Hematopoietic multipotent progenitor cell (in vitro differentiated cells): ENCODE data around the gene SCUBE2. TPM values are rescaled to one million over a fixed set of nuclear protein-coding genes. Genes with fewer than 3 reads are reported as not detected.

Source experiments
- DNase-seq, 3 donors: peaks; one replicate each; pipeline ENCODE4 v3.0.0-alpha.2; 2011 to 2015; ENCODE audit warnings: low read depth in 2 of 3, low spot score in 2 of 3
- total RNA-seq: library from RNA; depleted of rRNA; stranded (reverse); fragments of >200 nt; gene quantifications from one replicate; pipeline ENCODE4 v1.2.3, GENCODE V29; 2012

Gene SCUBE2
- total RNA-seq = 0.27 TPM

DNA sequence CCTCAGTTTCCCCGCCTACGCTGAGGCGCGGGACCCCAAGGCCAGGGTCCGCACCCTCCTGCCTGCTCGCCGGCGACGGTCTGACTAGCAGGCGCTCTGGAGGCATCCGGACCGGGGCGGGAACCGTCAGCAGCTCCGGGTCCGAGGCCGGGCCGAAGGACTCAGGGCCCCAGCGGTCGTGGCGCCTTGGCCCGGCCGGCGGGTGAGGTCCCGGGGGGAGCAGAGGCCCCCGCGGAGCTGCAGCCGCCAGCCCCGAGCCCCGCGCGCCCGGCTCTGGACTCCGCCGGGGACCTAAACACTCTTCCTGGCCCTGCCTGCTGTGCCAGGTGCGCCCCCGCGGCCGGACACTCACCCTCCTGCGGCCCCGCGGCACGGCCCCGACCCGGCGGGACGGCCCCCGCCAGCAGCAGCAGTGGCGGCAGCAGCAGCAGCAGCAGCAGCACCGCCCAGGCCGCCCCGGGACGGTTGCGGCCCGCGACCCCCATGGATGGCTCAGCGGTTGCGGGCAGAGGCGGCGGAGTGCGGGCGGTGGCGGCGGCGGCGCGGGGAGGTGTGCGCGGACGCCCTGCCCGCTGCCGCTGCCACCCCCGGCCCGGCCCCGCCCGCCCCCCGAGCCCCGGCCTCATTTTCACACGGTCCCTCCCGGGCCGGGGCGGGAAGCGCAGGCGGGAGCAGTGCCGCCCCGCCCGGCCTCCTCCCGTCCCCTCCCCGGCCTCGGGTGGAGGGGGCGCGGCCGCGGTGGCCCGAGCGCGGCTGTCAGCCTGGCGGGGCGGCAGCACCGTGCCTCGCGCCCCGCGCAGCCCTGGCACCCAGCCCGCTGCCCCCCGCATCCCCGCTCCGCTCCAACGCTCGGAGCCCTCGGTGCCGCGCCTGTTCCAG lies at the start of gene SCUBE2:
TSS of gene SCUBE2 (minus strand) at position 556 of the 879 bp plus-strand sequence. CDS start at position 485, 71 bp downstream.
- DNase-seq = no peak

DNA sequence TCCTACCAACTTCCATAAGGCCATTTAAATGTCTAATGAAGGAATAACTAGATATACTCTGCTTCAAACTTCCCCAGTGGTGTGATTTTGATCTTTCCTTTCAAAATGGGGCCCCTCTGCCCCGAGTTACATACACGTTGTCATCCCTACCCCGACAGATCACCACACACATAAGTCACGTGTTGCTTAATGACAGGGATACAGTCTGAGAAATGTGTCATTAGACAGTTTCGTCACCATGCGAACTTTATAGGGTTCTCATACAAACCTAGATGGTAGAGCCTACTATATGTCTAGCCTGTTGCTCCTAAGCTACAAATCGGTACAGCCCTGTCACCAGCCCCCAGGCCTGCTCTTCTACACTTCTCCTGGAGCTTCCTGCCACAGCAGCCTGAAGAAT lies 49.8 kb upstream of the SCUBE2 start:
- DNase-seq = no peak

DNA sequence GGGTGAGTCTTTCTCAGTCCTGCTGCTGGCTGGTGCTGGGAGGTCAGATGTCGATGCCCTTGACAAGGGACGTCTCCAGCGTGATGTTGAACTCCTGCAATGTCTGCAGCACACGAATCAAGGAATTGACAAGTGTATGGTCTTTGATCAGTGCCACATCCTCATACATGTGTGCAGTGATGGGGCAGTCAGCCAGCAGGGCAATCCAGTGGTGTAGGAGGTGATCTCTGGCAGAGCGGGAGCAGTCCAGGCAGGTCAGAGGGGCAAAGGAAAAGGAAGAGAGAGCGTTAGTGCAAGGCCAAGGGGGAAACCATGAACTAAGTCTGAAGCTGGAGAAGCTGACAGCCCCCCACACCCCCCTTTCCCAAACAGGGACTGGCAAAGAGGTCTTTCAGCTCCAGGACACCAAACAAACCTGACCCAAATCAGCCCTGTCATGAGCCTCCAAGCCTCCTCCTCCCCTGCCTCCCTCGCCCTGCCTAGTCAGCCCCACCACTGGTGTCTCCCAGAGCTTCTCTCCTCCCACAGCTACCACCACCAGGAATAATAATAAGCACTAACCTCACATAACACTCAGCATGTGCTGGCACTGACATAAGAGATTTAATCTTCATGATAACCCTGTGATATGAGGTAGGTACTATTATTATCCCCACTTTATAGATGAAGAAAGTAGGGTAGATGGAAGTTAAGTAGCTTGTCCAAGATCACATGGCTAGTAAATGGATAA lies 48.4 kb upstream of the SCUBE2 start:
- DNase-seq = no peak

DNA sequence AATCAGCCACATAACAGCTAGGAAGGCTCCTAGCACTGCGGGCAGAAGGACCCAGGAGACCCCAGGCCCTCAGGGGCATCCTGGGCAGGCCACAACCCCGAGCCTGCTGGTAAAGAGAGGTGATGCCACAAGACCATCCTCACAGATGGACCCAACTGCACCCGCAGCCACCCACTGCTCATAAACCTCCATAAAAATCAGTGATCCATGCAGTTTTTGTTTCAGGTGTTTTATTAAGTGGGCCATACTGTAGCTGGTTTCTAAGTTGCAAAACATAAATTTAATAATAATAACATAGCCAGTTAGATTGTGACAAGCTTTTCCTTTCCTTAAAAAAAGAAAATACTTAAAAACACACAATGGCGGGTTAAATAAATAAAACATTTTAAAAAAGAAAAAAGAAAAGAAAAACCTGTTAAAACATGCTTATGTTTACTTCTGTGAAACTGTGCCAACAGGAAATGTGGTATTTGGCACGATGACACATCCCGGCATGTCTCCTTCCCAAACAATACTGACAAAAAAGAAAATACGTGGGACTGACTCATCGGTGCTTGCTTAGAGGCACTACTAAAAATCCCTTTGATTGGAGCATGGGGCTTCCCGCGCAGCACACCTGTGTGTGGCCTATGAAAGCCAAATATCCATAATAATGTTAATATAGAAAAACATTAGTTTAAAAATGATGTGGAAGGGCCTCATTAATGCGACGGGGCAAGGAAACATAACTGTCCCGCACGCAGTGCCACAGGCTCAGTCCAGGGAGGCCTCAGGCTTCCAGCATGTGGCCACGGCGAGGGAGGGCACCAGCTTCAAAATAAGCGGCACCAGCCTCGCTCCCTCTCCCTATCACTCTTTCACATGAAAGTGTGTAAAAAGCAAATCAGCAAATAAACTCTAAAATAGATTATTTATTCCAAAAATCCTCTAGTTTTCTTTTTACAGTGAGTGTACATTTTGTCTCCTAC lies 47.5 kb upstream of the SCUBE2 start:
- no peak for DNase-seq

DNA sequence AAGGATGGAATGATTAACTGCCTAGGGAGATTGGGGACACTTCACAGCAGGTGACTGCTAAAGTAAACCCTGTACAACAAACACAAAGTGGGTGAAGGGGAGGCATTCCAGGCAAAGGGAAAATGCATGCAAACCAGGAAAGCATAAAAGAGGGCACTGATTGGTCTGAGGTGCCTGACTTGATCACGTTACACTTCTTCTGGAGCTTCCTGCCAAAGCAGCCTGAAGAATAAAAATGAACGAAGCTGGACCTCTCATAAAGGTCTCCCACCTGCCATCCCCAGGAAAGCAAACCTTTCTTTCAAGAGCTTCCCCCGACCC lies 46.7 kb upstream of the SCUBE2 start:
- no peak for DNase-seq

DNA sequence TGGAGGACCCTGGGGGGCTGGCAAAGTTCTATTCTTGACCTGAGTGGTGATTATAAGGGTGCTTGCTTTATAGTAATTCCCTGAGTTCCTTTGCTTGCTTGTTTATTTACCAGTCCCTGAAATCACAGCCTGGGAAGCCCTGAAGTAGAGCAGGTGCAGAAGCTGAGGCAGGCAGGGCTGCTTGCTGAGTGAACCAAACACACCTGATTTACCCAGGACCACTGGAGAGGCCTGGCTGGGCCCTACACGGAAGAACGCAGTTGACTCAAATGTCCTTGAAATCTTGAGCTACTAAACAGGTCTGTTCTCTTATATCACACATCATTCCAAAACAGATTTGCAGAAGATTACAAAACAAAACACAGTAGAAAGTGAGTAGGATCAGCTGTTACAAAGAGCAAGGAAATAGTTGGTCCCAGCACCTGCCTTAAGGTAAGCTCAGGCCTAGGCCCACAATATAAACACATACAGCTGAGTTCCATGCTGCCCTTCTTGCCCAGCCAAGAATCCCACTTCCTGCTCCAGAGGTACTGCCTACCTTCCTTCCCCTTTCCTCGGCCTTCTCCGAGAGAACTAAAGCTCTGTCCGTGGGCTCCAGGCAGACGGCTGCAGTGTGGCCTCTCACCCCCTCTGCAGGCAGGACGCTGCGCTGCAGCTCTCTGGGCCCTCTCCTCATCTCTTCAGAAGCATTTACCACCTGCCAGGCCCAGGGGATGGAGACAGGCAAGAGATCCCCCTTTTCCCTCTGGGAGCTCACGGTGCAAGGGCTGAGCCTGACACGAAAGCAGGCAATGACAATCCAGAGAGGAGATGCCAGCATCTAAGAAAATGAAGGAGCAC lies 46.1 kb upstream of the SCUBE2 start:
- peak; percentile 41 to 75 (median 58) for DNase-seq

DNA sequence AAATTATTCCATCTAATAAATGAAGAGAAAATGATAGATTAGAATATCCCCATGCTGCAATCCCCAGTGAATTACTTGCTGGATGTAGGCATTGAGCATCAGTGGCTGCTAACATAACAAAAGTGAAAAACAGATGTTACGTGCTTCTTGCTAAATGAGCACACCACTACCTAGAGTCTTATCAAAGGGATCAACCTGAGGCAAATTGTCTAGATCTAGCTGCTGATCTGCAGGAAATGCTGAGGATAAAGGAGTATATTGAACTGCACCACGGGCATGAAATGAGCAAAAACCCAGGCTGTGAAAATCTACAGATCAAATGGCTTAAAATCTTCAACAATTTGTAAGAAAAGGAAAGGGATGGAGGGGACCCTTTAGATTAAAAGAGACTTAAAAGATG lies 45.3 kb upstream of the SCUBE2 start:
- no peak for DNase-seq

DNA sequence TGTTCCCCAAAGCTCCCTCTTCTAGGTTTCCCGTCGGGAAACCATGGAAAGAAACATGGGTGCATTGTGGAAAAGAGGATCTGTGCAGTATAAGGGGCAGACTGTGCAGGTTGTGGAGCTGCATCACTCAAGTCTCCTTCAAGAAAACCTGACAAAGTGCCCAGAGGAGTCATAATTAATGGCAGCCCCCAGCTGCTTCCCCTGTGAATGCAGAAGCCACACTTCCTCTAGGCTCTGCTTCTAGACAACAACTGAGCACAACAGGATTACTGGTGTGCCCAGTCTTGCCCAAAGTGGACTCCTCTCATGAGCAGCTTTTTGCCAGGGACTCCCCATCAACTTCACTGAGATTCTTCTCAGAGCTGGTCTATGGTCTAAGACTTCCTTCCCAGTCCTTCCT lies 42.6 kb upstream of the SCUBE2 start:
- DNase-seq = peak in 2 of 3 donors; percentile 29 to 79

DNA sequence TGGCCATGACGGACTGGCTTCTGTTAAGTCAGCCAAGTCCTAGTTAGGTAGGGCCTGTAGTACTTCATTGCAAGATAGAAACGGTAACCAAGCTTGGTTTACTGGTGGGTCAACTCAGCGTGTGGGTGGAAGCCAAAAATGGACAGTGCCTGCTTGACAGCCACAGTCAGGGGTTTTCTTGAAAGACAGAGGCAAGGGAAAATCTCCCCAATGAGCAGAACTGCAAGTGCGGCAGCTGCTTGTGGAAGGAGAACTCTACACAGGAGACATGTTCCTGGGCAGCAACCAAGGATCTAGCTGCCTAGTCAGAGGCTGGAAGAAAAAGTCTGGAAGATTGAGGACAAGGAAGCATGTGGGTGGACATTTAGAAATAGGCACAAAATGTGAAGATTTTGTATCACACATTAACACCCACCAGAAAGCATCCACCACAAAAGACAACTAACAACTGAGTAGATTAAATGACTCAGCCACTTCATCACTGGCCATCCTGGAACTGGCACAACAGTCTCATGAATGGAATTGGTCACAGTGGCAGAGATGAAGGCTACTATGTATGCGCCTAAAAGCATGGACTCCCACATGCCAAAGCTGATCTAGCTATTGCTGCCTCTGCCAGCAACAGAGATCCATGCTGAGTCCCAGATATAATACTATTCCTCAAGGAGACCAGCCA lies 40.9 kb upstream of the SCUBE2 start:
- DNase-seq = no peak

DNA sequence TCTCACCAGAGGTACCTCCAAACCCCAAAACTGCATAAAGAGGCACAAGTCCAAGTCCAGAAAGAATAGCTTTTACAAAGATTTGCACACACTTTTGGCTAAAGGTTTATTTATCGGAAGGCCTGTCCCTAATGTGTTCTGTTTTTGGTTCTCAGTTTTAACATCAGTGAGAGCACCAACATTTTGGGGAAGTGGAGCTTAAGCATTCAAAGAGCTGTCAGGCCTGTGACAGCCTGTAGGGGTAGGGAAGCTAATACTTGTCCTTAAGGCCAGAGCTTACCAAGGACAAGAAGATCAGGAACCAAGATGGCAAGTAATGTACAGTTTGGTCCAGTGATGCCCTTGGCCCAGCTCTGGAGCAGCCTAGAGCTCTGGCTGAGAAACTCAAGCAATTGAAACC lies 38.9 kb upstream of the SCUBE2 start:
- DNase-seq = peak in 1 of 3 donors; percentile 56

DNA sequence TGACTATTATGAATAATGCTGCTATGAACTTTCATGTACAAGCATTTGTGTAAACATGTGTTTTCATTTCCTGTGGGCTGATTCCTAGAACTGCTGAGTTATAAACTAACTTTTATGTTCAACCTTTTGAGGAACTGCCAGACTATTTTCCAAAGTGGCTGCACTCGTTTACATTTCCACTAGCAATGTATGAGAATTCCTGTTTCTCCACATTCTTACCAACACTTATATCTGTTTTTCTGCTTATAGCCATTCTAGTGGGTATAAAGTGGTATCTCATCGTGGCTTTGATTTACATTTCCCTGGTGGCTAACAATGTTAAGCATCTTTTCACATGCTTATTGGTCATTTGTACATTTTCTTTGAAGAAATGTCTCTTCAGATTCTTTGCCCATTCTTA lies 35.2 kb upstream of the SCUBE2 start:
- no peak for DNase-seq

DNA sequence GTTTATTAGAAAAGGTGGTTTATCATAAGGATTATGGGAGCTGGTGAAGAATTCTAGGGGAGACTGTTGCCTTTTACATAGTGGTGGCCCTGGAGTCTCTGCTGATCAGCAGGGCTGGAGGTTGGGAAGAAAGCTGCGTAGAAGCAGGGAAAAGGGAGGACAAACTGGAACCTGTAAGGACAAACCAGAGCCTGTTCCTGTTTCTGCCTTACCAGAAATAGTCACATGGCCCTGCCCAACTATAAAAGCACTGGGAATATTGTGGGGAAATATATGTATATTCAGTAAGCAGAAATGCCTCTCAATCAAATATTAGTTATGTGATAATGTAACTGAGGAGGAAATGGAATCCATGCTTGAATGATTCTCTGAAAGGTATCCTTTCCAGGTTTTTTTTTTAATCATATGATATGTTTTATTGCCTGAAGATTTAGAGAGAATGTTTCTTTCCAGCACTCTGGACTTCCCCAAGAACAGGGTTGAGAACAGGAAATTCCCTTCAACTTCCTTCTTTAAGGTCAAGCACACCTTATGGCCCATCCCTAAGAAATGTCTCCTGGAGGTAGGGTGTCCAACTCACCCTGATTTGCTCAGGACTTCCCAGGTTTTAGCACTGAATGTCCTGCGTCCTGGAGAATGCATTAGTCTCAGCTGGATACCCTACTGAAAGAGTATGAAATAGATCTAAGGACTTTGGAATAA lies 33.9 kb upstream of the SCUBE2 start:
- no peak for DNase-seq

DNA sequence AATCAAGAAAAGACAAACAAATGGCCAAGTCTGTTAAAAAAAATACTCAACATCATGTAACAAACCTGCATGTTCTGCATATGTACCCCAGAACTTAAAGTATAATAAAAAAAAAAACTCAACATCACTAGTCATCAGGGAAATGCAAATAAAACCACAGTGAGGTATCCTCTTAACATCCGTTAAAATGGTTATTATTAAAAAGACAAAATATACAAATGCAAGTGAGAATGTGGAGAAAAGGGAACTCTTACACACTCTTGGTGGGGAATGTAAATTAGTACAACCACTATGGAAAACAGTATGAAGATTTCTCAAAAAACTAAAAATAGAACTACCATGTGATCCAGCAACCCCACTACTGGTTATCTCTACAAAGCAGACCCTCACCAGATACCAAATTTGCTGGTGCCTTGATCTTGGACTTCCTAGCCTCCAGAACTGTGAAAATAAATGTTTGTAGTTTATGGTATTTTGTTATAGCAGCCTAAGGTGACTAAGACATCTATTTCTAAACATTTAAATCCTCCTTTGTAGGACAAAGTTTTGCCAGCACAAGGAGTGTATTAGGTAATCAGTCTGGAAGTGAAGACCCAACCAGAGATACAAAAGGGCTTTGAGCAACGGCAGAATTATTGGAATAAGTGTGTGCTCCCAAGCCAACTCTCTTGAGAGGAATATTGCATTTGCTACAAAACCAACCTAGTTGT lies 32.4 kb upstream of the SCUBE2 start:
- no peak for DNase-seq

DNA sequence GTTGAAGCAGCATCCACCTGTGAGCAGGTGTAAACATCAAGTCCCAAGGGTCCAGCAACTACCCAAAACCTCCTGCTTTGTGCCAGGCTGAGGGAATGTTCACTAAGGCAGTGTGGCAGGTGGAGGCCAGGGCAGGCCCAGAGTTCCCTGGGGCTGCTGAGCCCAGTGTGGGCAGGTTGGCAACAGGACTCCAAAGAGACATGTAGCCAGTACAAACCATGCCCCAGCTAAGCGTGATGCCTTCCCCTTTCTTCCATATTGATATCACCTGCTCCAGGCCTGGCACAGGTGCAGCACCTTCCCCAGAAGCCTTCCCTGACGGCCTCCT lies 30.0 kb upstream of the SCUBE2 start:
- DNase-seq = no peak

DNA sequence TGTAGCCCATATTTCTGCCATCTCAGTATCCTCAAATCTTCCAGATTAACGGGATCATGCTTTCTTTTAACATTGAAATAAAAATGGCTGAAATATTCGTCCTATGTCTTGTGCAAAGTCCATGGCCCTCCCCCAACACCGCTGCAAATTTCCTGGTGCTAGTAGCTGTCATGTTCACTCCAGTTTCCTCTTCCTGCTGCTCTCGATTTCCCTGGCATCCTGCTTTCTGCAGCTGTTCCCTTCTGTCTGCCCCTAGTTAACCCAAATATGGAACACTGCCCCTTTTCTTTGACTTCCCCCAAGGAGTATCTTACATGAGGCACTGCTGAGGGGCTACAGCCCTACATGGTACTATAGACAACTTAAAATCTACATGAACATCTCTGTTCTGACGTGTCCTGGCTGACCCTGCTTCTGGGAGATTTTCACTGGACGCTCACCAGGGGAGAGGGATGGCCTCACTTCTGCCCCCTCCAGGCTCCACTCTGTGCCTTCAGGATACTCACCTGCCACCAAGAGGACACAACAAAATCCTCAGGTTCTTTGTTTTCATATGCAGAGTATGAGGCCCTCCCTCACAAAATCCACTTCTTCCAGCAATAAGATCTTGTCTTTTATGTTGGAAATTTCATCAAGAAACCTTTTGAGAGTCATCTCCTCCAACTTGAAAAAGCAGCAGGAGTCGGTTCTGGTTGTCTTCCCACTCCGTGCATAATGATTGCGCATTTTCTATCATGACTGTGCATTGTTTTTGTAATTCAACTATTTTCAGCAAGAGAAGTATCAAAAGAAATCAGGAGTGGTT lies 29.5 kb upstream of the SCUBE2 start:
- DNase-seq = no peak

DNA sequence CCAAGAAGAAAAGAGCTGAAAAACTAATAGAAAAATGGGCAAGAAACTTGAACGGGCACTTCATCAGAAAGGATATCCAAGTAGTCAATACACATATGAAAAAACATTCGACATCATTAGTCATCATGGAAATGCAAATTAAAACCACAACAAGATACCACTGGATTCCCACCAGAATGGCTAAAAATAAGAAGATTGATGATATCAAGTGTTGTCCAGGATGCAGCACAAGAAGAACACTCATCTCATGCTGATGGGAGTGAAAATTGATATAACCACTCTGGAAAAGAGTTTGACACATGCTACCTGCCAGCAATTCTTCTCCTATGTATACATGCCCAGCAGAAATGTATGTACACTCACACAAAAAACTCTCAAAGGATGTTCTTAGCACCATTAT lies 26.9 kb upstream of the SCUBE2 start:
- no peak for DNase-seq

DNA sequence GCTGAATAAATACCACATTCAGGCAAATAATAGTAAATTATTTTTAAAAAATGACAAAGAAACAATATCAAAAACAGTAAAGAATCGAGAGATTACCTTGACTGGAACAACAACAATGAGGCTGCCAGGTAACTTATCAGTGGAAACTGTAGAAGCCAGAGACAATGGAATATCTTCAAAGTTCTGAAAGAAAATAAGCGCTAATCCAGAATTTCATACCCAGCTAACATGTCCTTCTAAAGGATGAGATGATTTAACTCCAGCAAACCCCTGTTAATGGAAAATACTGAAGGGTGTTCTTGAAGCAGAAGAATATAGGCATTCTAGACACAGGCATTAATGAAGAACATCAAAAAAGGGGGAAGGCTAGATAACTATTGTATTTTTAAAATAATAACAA lies 20.7 kb upstream of the SCUBE2 start:
- no peak for DNase-seq
